UCSD-AML1 (cell line): ENCODE results near the gene RUVBL2.

Source experiments
- DNase-seq: peaks from one replicate; lab custom pipeline; 2025; ENCODE audit not compliant: unreplicated experiment; lab: John Stamatoyannopoulos, UW

RUVBL2 gene

DNA sequence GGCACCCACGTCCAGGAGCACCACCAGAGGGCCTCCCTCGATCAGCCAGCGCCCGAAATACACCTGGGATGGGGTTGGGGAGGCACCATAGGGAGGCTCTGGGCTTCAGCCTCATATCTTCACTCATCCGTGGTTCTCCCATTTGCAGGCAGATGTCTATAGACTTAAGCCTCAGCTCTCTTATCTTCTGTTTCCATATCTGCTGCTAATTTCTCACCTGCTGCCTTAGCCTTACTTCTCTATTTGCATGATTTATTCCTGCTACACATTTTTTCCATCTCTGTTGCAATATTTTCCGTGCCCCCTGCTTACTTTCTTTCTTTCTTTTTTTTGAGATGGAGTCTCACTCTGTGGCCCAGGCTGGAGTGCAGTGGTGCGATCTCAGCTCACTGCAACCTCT lies 6.4 kb upstream of the RUVBL2 start:
- DNase-seq: no peak

DNA sequence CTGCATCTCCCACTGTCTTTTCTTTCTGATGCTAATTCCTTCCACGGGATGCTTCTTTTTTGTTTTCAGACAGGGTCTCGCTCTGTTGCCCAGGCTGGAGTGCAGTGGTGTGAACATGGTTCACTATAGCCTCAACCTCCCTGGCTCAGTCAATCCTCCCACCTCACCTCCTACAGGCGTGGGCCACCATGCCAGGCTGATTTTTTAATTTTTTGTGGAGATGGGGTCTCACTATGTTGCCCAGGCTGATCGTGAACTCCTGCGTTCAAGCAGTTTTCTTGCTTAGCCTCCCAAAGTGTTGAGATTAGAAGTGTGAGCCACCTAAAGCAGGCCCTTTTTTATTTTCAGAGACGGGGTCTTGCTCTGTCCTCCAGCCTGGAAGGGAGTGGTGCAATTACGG lies 5.4 kb upstream of the RUVBL2 start:
- DNase-seq: no peak

DNA sequence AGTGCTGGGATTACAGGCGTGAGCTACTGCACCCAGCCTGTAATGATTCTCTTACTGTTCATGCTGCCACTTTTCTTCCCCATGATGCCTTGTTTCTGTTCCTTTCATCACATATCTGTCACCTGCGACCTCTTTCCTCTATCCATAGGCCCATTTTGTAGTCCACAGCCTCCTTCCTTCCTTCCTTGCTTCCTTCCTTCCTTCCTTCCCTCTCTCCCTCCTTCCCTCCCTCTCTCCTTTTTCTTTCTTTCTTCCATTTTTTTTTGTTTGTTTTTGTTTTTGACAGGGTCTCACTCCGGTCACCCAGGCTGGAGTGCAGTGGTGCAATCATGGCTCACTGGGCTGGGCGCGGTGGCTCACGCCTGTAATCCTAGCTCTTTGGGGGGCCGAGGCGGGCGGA lies 4.8 kb upstream of the RUVBL2 start:
- DNase-seq: no peak

DNA sequence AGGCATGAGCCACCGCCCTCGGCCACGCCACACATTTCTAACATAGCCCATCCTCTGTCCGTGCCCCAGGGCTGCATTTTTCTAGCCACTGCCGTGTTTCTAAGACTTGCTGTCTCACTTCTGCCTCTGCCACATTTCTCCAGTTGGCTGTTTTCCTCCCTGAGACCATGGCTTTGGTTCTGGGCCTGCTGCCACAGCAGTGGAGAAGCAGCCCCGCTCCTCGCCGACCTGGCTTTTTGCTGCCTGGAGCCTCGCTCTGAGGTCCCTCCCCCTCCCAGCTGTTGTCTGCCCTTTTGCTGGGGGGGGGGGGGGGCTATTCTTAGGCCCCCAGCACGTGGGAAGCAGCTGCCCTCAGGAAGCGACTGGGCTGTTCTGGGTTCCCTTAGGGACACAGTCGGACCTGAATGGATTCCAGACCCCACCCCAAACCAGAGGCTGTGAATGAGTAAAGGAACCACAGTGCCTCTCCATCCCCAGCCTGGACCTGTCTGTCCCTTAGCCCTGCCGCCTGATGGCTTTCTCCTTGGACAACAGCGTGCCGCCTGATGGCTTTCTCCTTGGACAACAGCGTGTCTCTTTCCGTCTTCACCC lies 3.9 kb upstream of the RUVBL2 start:
- DNase-seq: no peak

DNA sequence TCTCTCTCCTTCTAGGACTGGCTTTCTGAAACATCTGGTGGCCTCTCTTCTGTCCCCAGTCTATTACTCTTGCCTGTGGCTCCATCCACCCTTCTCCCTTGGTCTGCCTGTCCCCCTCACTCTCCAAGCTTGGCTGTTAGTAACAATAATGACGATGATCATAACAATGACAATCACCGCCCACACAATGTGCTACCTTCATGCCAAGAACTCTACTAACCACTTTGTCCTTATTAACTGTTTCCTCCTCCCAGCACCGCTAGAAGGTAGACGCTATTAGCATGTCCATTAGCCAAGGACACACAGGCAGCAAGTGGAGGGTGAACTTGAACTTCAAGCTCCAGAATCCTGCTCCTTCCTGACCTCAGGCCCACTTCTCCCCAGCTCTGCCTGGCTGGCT lies 3.3 kb upstream of the RUVBL2 start:
- DNase-seq: no peak

DNA sequence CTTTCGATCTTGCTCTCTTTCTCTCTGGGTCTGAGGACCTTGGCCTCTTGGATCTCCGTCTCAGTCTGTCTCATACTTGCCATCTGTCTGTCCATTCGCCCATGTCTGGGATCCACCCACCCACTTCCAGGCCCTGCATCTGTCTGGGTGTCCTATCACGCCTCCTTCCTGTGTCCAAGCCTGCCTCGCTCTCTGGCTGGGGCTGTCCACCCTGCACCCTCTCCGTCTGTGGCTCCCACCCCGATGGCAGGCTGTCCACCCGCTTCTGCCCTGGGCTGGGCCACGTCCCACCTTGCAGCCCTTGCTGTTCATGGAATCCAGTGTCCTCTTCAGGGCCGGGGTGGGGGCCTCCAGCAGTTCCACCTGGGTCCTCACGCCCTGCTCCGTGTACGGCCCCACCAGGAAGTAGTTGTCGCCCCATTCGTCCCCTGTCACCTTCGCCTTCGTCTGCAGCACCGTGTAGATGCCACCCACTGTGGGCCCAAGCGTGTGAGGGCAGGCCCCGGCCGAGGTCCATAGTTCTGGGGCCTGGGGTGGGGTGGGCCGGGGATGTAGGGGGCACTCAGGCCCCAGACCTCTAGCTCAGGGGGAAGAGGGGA lies 2.6 kb upstream of the RUVBL2 start:
- DNase-seq: no peak

DNA sequence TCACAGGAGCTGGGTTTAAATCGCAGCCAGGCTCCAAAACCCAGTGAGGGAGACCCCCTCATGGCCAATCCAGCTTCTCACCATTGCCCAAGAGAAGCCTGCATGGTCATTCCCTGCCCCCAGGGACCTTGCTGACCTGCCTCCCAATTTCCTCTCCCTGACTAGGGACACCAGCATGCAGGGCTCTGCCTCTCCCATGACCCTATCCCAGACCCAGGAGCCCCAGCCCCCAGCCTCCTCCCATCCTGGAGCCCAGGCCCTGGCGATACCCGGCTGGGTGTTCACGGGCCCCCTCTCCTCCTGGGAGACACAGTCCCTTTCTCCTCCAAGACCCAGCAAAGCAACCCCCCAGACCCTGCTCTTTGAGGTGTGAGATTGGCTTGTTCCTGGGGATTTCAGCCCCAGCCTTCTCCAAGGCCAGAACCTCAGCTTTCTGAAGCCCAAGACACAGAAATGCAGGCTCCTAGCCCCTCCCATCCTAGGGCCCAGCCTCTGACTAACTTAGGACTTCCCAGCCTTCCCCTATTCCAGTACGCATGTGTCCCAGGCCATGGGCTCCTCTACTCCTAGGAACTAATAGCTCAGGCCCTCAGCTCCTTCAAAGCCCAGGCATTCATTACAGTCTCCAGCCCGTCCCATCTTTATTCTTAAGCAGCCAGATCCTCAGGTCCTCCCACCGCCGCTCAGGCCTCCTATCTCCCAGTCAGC lies 1.7 kb upstream of the RUVBL2 start:
- peak; percentile 43 for DNase-seq

DNA sequence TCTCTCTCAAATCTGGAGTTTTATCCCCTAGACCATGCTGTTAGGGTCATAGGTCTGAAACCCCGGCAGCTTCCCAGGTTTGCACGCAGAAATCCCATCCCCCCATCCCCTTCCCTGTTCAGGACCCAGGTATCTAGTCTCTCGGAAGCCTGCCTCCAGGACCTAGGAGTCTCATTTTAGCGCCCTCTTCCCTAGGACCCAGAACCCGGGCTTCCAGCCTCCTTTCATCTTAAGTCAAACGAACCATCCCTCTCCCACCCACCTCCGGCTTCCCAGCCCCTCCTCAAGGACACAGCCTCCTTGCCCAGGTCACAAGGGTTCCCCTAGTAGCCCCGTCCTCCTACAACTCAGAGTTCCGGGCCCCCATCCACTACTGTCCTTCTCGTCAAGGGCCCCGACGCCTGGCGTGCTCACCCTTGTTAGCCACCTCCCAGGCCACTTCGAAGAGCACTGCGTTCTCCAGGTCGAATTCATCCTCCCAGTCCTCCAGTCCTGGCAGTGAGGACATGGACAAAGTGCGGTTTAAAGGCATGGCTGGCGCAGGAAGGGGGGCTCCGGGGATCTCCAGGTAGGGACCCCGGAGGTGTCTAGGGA lies 1.0 kb upstream of the RUVBL2 start:
- DNase-seq: no peak

DNA sequence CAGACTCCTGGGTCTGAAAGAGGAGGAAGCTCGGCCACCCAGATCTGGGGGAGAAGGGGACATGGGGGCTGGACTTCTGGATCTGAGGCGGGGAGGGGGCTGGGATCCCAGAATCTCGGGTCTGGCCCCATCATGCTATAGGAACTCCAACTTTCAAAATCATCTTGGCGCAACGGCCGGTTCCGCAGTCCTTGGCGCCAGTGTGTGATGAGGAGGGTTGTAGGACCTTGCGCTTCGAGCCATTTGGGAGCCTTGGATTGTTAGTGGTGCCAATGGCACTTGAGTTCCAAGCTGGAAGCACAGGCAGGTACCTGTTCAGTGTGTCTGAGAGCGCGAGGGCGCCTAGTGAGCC lies 324 bp downstream of the RUVBL2 start:
- DNase-seq: no peak

DNA sequence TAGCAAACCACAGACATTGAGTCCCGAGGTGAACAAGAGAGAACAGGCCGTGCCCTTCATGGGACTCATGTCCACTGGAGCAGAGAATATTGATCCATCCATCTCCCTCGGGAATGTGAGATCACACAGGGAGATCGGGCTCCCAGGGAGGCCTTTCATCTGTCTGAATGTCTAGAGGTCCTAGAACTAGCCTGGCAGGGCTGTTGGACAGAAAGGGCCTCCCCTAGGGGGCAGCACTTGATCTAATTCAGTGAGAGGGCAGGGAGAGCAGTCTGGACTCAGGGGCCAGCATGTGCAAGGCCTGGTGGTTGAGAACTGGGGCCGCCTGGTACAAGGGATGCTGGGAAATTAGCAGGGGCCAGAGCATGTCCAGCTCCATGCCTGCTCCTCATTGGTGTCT lies 4.3 kb downstream of the RUVBL2 start:
- DNase-seq: peak; percentile 61

DNA sequence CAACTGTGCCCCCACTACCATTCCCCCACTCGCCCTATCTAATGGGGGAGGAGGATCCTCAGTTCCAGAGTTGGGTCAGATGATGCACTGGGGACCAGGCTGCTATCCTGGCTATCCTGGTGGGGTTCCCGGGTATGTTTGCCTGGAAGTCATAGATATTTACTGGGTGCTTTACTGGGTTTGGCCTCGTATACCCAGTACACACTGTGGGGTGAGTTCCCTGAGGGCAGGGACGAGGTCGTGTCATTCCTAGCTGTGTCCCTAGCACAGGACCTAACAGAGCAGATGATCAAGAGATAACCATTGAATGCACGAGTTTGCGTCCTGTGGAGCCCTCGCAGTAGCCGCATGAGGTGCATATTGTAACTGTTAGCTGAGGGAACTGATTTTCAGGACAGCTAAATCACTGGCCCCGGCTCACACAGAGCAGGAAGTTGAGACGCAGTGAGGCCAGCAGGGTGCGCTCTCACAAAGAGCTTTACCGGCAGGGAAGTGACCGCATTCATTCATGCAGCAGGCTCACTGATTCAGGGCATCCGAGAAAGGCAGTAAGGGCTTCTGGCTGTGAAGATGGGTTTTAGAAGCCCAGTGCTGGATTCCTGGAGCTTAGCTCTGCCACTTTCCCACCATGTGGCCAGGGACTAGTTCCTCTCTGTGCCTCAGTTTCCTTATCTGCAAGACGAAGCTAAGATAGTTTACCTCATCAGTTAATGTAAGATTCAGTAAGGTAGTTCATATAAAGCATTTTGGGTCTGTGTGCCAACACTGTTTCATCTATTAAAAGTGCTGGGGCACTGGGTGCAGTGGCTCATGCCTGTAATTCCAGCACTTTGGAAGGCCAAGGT lies 6.0 kb downstream of the RUVBL2 start:
- peak; percentile 41 for DNase-seq

DNA sequence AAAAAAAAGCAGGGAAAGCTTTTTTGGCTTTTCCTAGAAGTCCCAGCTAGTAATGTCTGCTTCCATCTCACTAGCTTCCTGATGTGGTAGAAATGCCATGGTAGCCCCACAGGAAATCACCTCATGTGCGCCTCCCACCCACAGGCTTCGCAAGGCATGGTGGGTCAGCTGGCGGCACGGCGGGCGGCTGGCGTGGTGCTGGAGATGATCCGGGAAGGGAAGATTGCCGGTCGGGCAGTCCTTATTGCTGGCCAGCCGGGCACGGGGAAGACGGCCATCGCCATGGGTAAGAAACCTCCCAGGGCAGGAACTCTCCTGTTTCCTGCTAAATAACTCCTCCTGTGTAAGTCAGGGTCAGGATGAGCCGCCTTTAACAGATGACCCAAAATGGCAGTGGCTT lies 10.4 kb downstream of the RUVBL2 start:
- no peak for DNase-seq

DNA sequence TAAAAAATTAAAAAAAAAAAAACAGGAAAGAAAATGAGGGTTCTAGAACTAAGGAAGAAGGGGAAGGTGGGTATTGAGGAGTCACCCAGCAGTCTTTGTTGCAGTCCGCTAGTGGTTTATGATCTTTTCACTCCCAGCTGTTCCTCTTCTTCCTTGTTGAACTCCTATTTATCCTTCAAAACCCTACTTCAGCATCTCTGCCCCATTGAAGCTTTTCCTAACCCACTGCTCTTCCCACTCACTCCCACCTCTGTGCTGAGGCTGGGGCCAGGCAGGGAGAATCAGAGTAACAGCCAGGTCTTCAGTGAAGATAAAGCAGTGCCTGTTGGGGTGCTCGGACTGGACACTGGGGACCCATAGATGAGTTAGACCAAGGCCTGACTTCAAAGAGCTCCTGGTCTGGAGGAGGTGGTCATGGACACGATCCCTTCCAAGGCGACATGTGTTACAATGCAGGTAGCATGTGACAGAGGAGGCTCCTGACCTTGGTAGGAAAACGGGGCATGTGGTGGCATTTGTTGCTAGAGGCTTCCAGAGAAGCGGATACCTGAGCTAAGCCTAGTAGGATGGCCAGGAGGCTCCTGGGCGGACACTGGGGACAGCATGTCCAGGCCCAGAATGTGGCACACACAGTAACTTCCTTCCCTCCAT lies 11.4 kb downstream of the RUVBL2 start:
- no peak for DNase-seq

DNA sequence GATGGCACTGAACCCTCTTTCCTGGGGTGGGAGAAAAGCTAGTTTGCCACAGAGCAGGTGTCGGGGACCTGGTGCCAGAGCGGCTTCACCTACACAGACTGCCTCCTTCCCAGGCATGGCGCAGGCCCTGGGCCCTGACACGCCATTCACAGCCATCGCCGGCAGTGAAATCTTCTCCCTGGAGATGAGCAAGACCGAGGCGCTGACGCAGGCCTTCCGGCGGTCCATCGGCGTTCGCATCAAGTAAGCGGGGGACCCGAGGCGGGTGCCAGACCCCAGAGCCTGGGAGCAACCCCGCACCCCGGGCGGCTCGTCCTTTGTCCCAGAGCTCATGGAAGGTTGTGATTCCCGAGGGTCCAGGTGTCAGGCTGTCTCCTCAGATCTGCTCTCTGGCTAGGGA lies 13.2 kb downstream of the RUVBL2 start:
- no peak for DNase-seq

DNA sequence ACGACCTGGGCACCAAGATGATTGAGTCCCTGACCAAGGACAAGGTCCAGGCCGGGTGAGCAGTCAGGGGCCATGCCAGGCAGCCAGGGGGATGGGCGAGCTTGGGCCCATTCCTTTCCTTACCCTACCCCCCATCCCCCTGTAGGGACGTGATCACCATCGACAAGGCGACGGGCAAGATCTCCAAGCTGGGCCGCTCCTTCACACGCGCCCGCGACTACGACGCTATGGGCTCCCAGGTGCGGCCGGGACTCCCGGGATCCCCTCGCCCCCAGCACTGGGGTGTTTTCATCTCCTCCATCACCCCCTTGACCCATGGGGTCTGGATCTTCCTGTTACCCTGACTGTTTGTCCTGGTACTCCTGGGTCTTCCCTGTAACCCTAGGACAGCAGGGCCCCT lies 16.1 kb downstream of the RUVBL2 start:
- no peak for DNase-seq

DNA sequence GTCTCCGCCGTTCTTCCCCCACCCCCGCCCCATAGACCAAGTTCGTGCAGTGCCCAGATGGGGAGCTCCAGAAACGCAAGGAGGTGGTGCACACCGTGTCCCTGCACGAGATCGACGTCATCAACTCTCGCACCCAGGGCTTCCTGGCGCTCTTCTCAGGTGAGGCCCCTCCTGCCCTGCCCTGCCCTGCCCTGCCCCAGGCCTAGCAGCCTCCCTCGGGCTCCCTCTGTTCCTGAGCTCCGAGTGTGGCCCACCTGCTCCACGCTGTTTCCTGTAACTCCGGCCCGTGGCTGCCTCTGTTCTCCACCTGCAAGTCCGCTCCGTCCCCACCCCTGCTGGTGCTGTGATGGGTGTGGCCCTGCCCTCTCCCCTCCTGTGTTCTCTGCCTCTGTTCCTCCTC lies 16.8 kb downstream of the RUVBL2 start:
- no peak for DNase-seq

DNA sequence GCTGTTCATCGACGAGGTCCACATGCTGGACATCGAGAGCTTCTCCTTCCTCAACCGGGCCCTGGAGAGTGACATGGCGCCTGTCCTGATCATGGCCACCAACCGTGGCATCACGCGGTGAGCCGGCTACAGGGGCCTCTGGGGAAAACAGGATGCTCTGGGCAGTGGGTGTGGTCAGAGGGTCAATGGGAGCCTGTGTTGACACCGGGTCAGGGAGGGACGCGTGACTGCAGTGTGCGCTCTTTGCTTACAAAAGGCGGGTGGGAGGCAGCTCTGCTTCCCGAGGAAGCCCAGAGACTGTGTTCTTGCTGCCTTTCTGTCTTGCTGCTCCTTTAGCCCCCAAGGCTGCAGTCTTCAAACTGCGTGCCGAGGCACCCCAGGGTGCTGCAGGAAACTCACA lies 17.5 kb downstream of the RUVBL2 start:
- no peak for DNase-seq

DNA sequence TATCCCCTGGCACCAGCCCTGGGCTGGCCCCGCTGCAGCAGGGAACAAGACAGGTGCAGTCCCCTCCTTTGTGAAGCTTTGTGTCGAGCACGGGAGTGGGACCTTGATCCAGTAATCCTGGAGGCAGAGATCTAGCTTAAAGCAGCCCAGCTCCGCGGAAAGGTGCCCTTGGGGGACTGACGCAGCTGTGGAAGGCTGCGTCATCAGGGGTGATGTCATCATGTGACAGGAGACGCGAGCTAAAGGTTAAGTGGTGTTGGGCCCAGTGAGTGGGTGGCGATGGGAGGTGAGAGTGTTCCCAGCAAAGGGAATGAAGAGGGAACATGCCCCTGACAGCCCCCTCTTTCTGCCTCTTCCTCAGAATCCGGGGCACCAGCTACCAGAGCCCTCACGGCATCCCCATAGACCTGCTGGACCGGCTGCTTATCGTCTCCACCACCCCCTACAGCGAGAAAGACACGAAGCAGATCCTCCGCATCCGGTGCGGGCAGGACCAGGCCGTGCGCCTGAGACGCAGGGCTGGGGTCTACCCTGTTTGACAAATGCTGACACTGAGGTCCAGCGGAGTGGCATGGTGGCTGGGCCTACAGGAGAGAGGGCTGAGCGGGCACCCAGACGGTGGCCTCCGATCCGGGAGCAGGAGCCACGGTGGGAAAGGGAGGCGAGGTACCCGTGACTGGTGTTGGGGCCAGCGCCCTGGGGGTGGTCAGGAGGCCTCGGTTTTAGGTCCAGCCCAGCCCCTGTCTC lies 20.6 kb downstream of the RUVBL2 start:
- no peak for DNase-seq

DNA sequence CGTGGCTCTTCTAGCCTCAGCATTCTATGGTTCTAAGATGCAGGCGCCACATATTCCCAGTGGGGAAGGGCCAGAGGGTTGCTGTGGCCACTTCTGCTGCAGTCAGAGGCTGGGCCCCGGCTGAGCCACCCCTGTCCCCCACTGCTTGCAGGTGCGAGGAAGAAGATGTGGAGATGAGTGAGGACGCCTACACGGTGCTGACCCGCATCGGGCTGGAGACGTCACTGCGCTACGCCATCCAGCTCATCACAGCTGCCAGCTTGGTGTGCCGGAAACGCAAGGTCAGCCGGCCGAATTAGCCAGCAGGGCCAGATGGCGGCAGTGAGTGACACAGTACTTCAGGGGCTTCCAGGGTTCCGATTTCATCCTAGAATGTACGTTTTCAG lies 21.2 kb downstream of the RUVBL2 start:
- no peak for DNase-seq

DNA sequence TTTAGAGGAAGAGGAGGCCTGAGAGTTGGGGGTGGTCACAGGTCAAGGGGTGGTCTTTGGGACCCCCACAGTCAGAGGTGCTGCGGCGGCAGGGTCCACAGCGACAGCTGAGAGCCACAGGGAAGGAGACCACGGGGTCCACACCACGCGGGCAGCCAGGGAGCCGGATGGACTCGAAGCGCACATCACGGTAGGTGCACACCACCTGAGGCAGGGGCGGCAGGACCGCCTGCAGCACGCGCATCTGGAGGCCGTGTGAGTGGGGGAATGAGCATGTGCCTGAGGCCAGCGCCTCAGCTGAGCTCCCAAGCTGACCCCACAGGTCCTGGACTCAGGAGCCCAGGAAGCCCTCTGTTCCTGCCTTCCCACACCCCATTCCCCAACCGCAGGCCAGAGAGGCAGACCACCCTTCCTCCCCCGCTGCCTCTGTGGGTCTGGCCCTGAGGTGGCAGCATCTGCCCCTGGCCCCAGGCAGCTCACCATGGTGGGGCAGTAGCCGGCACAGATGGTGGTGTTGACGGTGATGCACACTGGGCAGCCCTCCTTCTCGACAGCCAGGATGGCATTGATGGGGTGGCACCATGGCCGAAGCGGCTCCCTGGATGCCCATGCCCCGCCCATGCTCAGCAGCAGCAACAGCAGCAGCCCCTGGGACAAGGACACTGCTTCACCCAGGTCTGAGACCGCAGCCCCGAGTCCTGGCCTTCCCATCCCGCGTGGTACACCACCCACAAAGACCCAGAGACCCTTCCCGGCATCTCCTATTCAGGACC lies 22.6 kb downstream of the RUVBL2 start:
- DNase-seq: no peak
